NB4 (cell line): Measurements from ENCODE around the gene TXLNB.

Experiments
- MYC ChIP-seq: IDR thresholded peaks from 2 replicates; pipeline ENCODE4 v1.6.1; 2011; ENCODE audit warnings: low read depth, low read length
- POLR2A ChIP-seq: IDR thresholded peaks from 2 replicates; pipeline ENCODE4 v1.6.1; 2011; ENCODE audit warnings: mild to moderate bottlenecking; ENCODE audit not compliant: insufficient read length; ENCODE audit errors: extremely low read depth
- TF ChIP-seq, protein P1 (sequence below): IDR thresholded peaks from one replicate; pipeline ENCODE4 v1.5.1; 2012; ENCODE audit warnings: low read depth, low read length
- TF ChIP-seq, protein P2 (sequence below): IDR thresholded peaks from 2 replicates; pipeline ENCODE4 v1.6.1; 2011; ENCODE audit warnings: low read depth, low read length

DNA sequence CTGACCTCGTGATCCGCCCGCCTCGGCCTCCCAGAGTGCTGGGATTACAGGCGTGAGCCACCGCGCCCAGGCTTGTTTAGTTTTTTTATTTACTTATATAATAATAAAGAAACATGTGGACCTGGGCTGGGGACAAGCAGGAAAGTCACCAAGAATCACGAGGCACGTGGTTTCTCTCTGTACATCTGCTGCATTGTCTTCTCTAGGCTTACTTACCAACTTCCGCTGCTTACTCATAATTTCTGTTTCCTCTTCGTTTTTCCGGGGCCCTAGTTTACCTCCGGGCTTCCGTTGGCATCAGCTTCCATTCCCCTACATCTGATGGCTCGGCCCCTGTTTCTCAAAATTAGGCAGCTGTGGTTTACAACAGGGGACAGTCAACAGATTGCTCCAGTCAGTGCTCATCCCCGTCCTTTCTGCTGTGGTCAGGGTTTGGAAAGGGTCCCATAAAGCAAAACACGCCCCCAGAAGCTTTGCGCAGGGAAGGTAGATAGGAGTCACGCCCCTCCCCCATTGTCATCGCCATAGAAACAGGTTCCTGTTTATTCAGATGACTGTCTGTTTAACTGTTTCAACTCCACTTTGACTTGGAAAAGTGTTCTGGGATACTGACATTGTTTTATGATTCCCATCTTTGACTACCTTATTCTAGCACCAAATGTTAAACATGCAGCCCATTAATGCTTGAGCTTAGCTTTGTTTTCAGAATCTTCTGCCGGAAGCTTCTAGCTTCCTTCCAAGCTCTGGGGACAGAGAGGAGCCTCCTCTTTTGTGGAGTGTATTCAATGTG lies 31.9 kb upstream of the TXLNB start:
- TF ChIP-seq, protein P1, sequence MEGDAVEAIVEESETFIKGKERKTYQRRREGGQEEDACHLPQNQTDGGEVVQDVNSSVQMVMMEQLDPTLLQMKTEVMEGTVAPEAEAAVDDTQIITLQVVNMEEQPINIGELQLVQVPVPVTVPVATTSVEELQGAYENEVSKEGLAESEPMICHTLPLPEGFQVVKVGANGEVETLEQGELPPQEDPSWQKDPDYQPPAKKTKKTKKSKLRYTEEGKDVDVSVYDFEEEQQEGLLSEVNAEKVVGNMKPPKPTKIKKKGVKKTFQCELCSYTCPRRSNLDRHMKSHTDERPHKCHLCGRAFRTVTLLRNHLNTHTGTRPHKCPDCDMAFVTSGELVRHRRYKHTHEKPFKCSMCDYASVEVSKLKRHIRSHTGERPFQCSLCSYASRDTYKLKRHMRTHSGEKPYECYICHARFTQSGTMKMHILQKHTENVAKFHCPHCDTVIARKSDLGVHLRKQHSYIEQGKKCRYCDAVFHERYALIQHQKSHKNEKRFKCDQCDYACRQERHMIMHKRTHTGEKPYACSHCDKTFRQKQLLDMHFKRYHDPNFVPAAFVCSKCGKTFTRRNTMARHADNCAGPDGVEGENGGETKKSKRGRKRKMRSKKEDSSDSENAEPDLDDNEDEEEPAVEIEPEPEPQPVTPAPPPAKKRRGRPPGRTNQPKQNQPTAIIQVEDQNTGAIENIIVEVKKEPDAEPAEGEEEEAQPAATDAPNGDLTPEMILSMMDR, result no peak
- TF ChIP-seq MYC (peak; percentile 95), POLR2A (no peak)
- TF ChIP-seq, protein P2, sequence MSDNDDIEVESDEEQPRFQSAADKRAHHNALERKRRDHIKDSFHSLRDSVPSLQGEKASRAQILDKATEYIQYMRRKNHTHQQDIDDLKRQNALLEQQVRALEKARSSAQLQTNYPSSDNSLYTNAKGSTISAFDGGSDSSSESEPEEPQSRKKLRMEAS, result peak; percentile 98
